AG04449 (cell line): Measurements from ENCODE around the gene KLF4.

Source experiments
- CTCF ChIA-PET: fragments of 350-600 bp; formaldehyde crosslinking; extraction: SDS; loops from one replicate; lab custom pipeline; 2021; ENCODE audit warnings: antibody characterized with exemption; lab: Yijun Ruan, JAX
- POLR2A ChIA-PET: fragments of 400-600, 350-600 bp; formaldehyde crosslinking; extraction: SDS; loops from one replicate; lab custom pipeline; 2020; ENCODE audit warnings: antibody characterized with exemption, inconsistent platforms; lab: Yijun Ruan, JAX
- DNase-seq: peaks from one replicate; pipeline ENCODE4 v3.0.0-alpha.2; 2010; ENCODE audit warnings: low read depth, low spot score
- H3K4me3 ChIP-seq: 2 replicates; pipeline ENCODE4 v1.5.1; 2011; ENCODE audit warnings: low read depth, mild to moderate bottlenecking, control low read depth, low read length
- TF ChIP-seq, protein P1 (sequence below): IDR thresholded peaks from one replicate; pipeline ENCODE4 v1.5.1; 2011; ENCODE audit warnings: mild to moderate bottlenecking, moderate library complexity, low read length, control low read depth, inconsistent platforms; ENCODE audit not compliant: insufficient read depth; ENCODE audit errors: missing control alignments

KLF4 gene

GRCh38 chr9:107487521-107488374, 1.8 kb downstream of the KLF4 start:
- no peak for DNase-seq
- peak overlapping the region; percentile 68 for H3K4me3 ChIP-seq
- CTCF ChIA-PET = interaction anchor here (0.6 to 2.1 kb wide), 5 partner anchors 64 to 1078 kb away, joined by 3 to 8 read pairs (median 6); no protein-coding TSS in a partner anchor
- TF ChIP-seq, protein P1, sequence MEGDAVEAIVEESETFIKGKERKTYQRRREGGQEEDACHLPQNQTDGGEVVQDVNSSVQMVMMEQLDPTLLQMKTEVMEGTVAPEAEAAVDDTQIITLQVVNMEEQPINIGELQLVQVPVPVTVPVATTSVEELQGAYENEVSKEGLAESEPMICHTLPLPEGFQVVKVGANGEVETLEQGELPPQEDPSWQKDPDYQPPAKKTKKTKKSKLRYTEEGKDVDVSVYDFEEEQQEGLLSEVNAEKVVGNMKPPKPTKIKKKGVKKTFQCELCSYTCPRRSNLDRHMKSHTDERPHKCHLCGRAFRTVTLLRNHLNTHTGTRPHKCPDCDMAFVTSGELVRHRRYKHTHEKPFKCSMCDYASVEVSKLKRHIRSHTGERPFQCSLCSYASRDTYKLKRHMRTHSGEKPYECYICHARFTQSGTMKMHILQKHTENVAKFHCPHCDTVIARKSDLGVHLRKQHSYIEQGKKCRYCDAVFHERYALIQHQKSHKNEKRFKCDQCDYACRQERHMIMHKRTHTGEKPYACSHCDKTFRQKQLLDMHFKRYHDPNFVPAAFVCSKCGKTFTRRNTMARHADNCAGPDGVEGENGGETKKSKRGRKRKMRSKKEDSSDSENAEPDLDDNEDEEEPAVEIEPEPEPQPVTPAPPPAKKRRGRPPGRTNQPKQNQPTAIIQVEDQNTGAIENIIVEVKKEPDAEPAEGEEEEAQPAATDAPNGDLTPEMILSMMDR = peak; percentile 66
- POLR2A ChIA-PET = interaction anchor here (0.7 kb wide), 2 partner anchors 263 to 385 kb away, joined by 3 to 4 read pairs; no protein-coding TSS in a partner anchor

DNA sequence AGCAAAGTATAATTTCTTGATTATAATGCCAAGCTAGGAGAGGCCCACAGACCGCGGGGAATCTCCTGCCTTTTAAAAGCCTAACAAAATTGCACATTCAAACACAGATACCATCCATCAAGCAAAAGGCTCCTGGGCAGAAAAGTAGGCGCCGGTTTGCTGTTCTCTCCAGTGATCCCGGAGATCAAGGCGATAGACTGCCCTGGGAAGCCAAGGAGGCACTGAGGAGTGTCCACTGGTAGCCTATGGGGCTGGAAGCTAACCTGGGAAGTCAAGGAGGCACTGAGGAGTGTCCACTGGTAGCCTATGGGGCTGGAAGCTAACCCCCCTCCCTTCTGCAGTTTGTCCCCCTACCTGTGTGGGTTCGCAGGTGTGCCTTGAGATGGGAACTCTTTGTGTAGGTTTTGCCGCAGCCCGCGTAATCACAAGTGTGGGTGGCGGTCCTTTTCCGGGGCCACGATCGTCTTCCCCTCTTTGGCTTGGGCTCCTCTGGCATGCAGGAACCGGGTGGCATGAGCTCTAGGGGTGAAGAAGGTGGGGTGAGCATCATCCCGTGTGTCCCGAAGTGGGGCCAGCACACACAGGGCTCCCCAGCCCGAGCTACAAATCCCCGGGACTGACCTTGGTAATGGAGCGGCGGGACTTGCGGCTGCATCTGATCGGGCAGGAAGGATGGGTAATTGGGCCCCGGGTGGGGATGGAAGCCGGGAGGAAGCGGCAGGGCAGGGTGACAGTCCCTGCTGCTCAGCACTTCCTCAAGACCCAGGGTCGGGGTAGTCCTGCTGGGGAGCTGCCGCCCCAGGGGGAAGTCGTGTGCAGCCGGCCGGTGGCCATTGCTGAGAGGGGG, 2.7 kb downstream of the KLF4 start:
- POLR2A ChIA-PET = interaction anchor here (0.7 kb wide), 1 partner anchor 319 kb away, joined by 3 read pairs; no protein-coding TSS in a partner anchor
- TF ChIP-seq, protein P1 = no peak
- peak overlapping the region; percentile 68 for H3K4me3 ChIP-seq
- CTCF ChIA-PET = interaction anchor here (0.7 to 2.0 kb wide), 5 partner anchors 21 to 1079 kb away, joined by 3 to 8 read pairs (median 5); no protein-coding TSS in a partner anchor
- no peak for DNase-seq

DNA sequence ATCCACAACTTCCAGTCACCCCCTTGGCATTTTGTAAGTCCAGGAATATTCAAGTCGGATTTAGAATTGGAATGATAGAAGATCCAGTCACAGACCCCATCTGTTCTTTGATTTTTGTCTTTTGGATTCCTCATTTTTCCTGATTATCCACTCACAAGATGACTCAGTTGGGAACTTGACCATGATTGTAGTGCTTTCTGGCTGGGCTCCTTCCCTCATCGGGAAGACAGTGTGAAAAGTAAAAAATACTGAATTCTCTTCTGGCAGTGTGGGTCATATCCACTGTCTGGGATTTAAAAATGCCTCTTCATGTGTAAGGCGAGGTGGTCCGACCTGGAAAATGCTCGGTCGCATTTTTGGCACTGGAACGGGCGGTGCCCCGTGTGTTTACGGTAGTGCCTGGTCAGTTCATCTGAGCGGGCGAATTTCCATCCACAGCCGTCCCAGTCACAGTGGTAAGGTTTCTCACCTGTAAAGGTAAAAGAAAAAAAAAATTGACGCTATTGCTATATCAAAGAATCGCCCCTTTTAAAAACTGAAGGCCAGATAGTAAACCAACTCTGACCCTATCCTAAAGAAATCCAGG, 4.0 kb downstream of the KLF4 start:
- POLR2A ChIA-PET = no interaction called here
- no peak overlapping the region for H3K4me3 ChIP-seq
- TF ChIP-seq, protein P1 = no peak
- CTCF ChIA-PET = no interaction called here
- no peak for DNase-seq

- ChIA-PET CTCF (interaction anchor here (0.6 to 6.5 kb wide), 19 partner anchors 9 to 1279 kb away, joined by 3 to 40 read pairs (median 3); no protein-coding TSS in a partner anchor), POLR2A (no interaction called here)
- no peak overlapping the region for H3K4me3 ChIP-seq
- TF ChIP-seq, protein P1 = peak; percentile 61
- peak; percentile 34 for DNase-seq
These were observed 5.3 kb downstream of the KLF4 start for GRCh38 chr9:107484117-107484723.

DNA sequence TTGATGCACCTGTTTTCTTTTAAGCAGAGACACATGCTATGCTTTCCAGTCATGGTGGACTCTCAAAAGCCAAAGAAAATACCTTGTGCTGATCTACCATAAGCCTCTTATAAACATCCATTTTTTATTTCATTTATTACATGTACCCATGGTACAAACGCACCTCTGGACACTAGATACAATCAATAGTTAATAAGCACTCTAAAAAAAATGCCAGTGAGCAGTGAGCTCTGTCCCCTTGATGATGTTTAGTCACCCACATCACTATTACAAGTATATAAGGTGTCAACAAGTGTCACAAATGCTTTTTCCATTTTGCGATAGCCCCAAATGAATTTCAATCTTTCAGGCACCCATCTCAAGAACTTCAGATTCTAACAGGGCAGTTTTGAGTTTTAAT, 5.9 kb downstream of the KLF4 start:
- no peak overlapping the region for H3K4me3 ChIP-seq
- TF ChIP-seq, protein P1 = no peak
- ChIA-PET CTCF (interaction anchor here (0.6 to 6.5 kb wide), 16 partner anchors 8 to 1279 kb away, joined by 3 to 40 read pairs (median 4); no protein-coding TSS in a partner anchor), POLR2A (no interaction called here)
- DNase-seq = no peak
